HepG2 (cell line): ENCODE data around the gene BSG. TPM values are rescaled to one million over a fixed set of nuclear protein-coding genes. Genes with fewer than 3 reads are reported as not detected.

Experiments
- ATAC-seq: fragments of 200-7000 bp; cut with Tn5 transposase; 3 replicates; pipeline ENCODE4 v1.9.1; 2020; ENCODE audit warnings: mild to moderate bottlenecking, moderate library complexity
- BruUV-seq: library from RNA; stranded (reverse); fragments of 400-500 nt; replicated peaks from 2 replicates; lab custom pipeline; 2021; lab: Mats Ljungman, UMichigan
- CTCF ChIA-PET: fragments of 300-600 bp; formaldehyde crosslinking; extraction: SDS; loops from one replicate; lab custom pipeline; 2021; ENCODE audit warnings: low total read pairs, inconsistent platforms, low intra/inter-chr PET ratio; lab: Yijun Ruan, JAX
- POLR2A ChIA-PET: fragments of 350-600 bp; sonication (Branson Sonifier 250); formaldehyde crosslinking; loops from one replicate; lab custom pipeline; 2020; ENCODE audit warnings: antibody characterized with exemption, inconsistent platforms; lab: Yijun Ruan, JAX
- DNase-seq: peaks from one replicate; pipeline ENCODE4 v3.0.0-alpha.2; 2015; ENCODE audit warnings: low spot score
- FAIRE-seq: peaks from 3 replicates; lab custom pipeline; 2011; peaks lifted over from hg19 to GRCh38; lab: Jason Lieb, UNC
- H2AFZ ChIP-seq: one replicate; pipeline ENCODE4 v1.6.1; 2011; ENCODE audit warnings: low read length, inconsistent platforms
- H3K27ac ChIP-seq: fragments of 300-600 bp; 3 replicates; pipeline ENCODE4 v1.8.0; 2011; ENCODE audit warnings: mixed run types, mild to moderate bottlenecking, mixed read lengths, low read length, inconsistent platforms; ENCODE audit not compliant: insufficient read depth; ENCODE audit errors: extremely low read length
- H3K27me3 ChIP-seq, 2 experiments: fragments of 200-600 bp in 1 of 2; 2 replicates in 1 of 2; 3 replicates in 1 of 2; pipeline versions ENCODE4 v1.6.0 to v1.8.0; 2011; ENCODE audit warnings: low read length in 2 of 2, mild to moderate bottlenecking in 2 of 2, moderate library complexity in 2 of 2, inconsistent platforms in 1 of 2; ENCODE audit not compliant: insufficient read depth in 2 of 2, control insufficient read depth in 1 of 2
- H3K36me3 ChIP-seq, 2 experiments: fragments of 200-600 bp in 1 of 2; replicated peaks in 1 of 2; 2 replicates in 1 of 2; 3 replicates in 1 of 2; pipeline versions ENCODE4 v1.5.1 to v1.8.0; 2011; ENCODE audit warnings: low read length in 2 of 2, inconsistent platforms in 1 of 2; ENCODE audit not compliant: insufficient read depth in 2 of 2, control insufficient read depth in 1 of 2
- H3K4me1 ChIP-seq: 2 replicates; pipeline ENCODE4 v1.5.1; 2012; ENCODE audit warnings: low read length, inconsistent platforms; ENCODE audit not compliant: insufficient read depth
- H3K4me2 ChIP-seq: 2 replicates; pipeline ENCODE4 v1.6.0; 2011; ENCODE audit warnings: low read depth, low read length, inconsistent platforms
- H3K4me3 ChIP-seq, 3 experiments: fragments of 200-600 bp in 1 of 3; sonication (generic), shearing (Covaris generic) in 1 of 3; replicated peaks in 1 of 3; 2 replicates each; pipeline ENCODE4 v1.5.1; 2011 to 2016; ENCODE audit warnings: low read length in 3 of 3, inconsistent platforms in 2 of 3, low read depth in 2 of 3, mild to moderate bottlenecking in 2 of 3, control low read depth in 1 of 3, mixed read lengths in 1 of 3; ENCODE audit not compliant: insufficient read depth in 1 of 3
- H3K79me2 ChIP-seq: one replicate; pipeline ENCODE4 v1.6.1; 2011; ENCODE audit warnings: low read length, inconsistent platforms; ENCODE audit not compliant: insufficient read depth
- H3K9ac ChIP-seq: 2 replicates; pipeline ENCODE4 v1.6.0; 2011; ENCODE audit warnings: mild to moderate bottlenecking, low read depth, low read length, inconsistent platforms; ENCODE audit not compliant: insufficient read depth
- H3K9me3 ChIP-seq: 2 replicates; pipeline ENCODE4 v1.5.1; 2012; ENCODE audit warnings: mild to moderate bottlenecking, low read length
- H4K20me1 ChIP-seq: 2 replicates; pipeline ENCODE4 v1.6.0; 2011; ENCODE audit warnings: inconsistent platforms, mild to moderate bottlenecking, low read length, moderate library complexity; ENCODE audit not compliant: insufficient read depth
- CTCF ChIP-seq: sonication (generic); formaldehyde crosslinking; IDR thresholded peaks from 2 replicates; pipeline ENCODE4 v1.5.0; 2020; ENCODE audit warnings: mild to moderate bottlenecking, missing genetic modification reagents, moderate library complexity
- ELF4 ChIP-seq: sonication (generic); formaldehyde crosslinking; IDR thresholded peaks from 2 replicates; pipeline ENCODE4 v1.5.0; 2020; ENCODE audit warnings: missing genetic modification reagents, mild to moderate bottlenecking, moderate library complexity, borderline replicate concordance
- FOSL2 ChIP-seq: sonication (generic); formaldehyde crosslinking; IDR thresholded peaks from 2 replicates; pipeline ENCODE4 v1.4.0; 2020; ENCODE audit warnings: missing genetic modification reagents
- GATAD2A ChIP-seq: IDR thresholded peaks from 2 replicates; pipeline ENCODE4 v1.6.1; 2016
- HNF4A ChIP-seq: sonication (generic); formaldehyde crosslinking; IDR thresholded peaks from 2 replicates; pipeline ENCODE4 v1.4.0; 2020; ENCODE audit warnings: missing genetic modification reagents
- MAFF ChIP-seq: IDR thresholded peaks from 2 replicates; pipeline ENCODE4 v1.6.1; 2011; ENCODE audit warnings: low read depth, low read length, improper control_type of control experiment
- MTF2 ChIP-seq: sonication (generic); formaldehyde crosslinking; IDR thresholded peaks from 2 replicates; pipeline ENCODE4 v1.5.0; 2020; ENCODE audit warnings: missing genetic modification reagents, borderline replicate concordance
- SP1 ChIP-seq, 2 experiments: fragments of 450-650 bp in 1 of 2; sonication (generic) in 1 of 2; formaldehyde crosslinking in 1 of 2; IDR thresholded peaks; 2 replicates each; pipeline versions ENCODE4 v1.4.0 to v1.6.1; 2016 to 2020; ENCODE audit warnings: missing genetic modification reagents in 1 of 2
- ZNF75D ChIP-seq: sonication (generic); formaldehyde crosslinking; IDR thresholded peaks from 2 replicates; pipeline ENCODE4 v1.8.1; 2023; ENCODE audit warnings: missing genetic modification reagents, mild to moderate bottlenecking, borderline replicate concordance
- ZNF788 ChIP-seq: sonication (generic); formaldehyde crosslinking; IDR thresholded peaks from 2 replicates; pipeline ENCODE4 v1.5.0; 2020; ENCODE audit warnings: mild to moderate bottlenecking, missing genetic modification reagents, borderline replicate concordance
- WGBS: methylation state at CpG from one replicate; pipeline ENCODE4 v1.1.6; 2017; ENCODE audit warnings: low lambda C conversion rate; 5-methylcytosine and 5-hydroxymethylcytosine counted together
- in situ Hi-C: cut with HindIII; loops from 2 replicates; pipeline ENCODE4 v1.10.0; 2017; ENCODE audit warnings: low pct_unique_long_range_greater_than_20kb; ENCODE audit not compliant: extremely low pct_ligation_motif_present
- intact Hi-C: fragments of 100-400 bp; cut with micrococcal nuclease; formaldehyde crosslinking; loops from one replicate; pipeline ENCODE4 v1.10.0; 2022; ENCODE audit not compliant: unreplicated experiment
- polyA plus RNA-seq, 8 experiments: library from polyadenylated mRNA; depleted of rRNA in 3 of 8; stranded (reverse) in 7 of 8; unstranded in 1 of 8; fragments of >200 nt; fragmentation: Illumina TruSeq in 4 of 8; extraction: Trizol in 4 of 8; gene quantifications; 2 replicates each; pipeline versions ENCODE4 v1.2.1 to v1.2.3, GENCODE V29; 2011 to 2016; ENCODE audit warnings: low read depth in 4 of 8, missing spikeins in 1 of 8, mixed read lengths in 1 of 8; ENCODE audit not compliant: insufficient read depth in 1 of 8
- total RNA-seq, 5 experiments: library from RNA; depleted of rRNA; stranded (reverse); fragments of >200 nt; fragmentation: Illumina TruSeq; extraction: Trizol; gene quantifications; 2 replicates each; pipeline ENCODE4 v1.2.3, GENCODE V29; 2016; ENCODE audit warnings: low read depth in 1 of 5
- TF ChIP-seq, protein P1 (sequence below): sonication (generic); formaldehyde crosslinking; IDR thresholded peaks from 2 replicates; pipeline ENCODE4 v1.4.0; 2020; ENCODE audit warnings: mild to moderate bottlenecking, missing genetic modification reagents

The BSG gene
- total and polyA plus RNA-seq, 2 of the 13 experiments (the other 11 are each of a cell fraction or from before 2014, with no cell fraction given), result 309 to 754 TPM

GRCh38 chr19:623974-624373 is 51.6 kb downstream of the BSG start:
- TF ChIP-seq SP1 (IDR thresholded peaks at IDR 0.05) (no peak), SP1 (CRISPR knock-in tag; IDR thresholded peaks at IDR 0.05) (no peak), ZNF75D (CRISPR knock-in tag) (no peak), ELF4 (CRISPR knock-in tag) (no peak), FOSL2 (CRISPR knock-in tag) (0 out of 2 replicates have a peak, but pooled peaks have one; percentile 16), HNF4A (CRISPR knock-in tag) (no peak), ZNF788 (CRISPR knock-in tag) (no peak), CTCF (peak; percentile 26; the same call in 1 of the 2 replicates), MAFF (no peak), MTF2 (no peak), GATAD2A (CRISPR knock-in tag) (no peak)
- TF ChIP-seq, protein P1, sequence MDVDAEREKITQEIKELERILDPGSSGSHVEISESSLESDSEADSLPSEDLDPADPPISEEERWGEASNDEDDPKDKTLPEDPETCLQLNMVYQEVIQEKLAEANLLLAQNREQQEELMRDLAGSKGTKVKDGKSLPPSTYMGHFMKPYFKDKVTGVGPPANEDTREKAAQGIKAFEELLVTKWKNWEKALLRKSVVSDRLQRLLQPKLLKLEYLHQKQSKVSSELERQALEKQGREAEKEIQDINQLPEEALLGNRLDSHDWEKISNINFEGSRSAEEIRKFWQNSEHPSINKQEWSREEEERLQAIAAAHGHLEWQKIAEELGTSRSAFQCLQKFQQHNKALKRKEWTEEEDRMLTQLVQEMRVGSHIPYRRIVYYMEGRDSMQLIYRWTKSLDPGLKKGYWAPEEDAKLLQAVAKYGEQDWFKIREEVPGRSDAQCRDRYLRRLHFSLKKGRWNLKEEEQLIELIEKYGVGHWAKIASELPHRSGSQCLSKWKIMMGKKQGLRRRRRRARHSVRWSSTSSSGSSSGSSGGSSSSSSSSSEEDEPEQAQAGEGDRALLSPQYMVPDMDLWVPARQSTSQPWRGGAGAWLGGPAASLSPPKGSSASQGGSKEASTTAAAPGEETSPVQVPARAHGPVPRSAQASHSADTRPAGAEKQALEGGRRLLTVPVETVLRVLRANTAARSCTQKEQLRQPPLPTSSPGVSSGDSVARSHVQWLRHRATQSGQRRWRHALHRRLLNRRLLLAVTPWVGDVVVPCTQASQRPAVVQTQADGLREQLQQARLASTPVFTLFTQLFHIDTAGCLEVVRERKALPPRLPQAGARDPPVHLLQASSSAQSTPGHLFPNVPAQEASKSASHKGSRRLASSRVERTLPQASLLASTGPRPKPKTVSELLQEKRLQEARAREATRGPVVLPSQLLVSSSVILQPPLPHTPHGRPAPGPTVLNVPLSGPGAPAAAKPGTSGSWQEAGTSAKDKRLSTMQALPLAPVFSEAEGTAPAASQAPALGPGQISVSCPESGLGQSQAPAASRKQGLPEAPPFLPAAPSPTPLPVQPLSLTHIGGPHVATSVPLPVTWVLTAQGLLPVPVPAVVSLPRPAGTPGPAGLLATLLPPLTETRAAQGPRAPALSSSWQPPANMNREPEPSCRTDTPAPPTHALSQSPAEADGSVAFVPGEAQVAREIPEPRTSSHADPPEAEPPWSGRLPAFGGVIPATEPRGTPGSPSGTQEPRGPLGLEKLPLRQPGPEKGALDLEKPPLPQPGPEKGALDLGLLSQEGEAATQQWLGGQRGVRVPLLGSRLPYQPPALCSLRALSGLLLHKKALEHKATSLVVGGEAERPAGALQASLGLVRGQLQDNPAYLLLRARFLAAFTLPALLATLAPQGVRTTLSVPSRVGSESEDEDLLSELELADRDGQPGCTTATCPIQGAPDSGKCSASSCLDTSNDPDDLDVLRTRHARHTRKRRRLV (CRISPR knock-in tag), result no peak
- TF ChIP-seq, all 625 proteins: peak for 2
- no TSS peak for BruUV-seq
- CTCF ChIA-PET, result no interaction called here
- H3K4me2 ChIP-seq, result no peak overlapping the region
- no peak overlapping the region for H2AFZ ChIP-seq
- H3K4me1 ChIP-seq, result 0 out of 2 replicates have a peak, but pooled peaks cover 5% of the 10 kb centered on the region
- POLR2A ChIA-PET, result no interaction called here
- H3K36me3 ChIP-seq, result peaks cover 6 to 34% of the 10 kb centered on the region in 2 experiments
- H3K27ac ChIP-seq, result no peak overlapping the region
- H3K27me3 ChIP-seq, result no peaks in the 10 kb centered on the region
- DNase-seq, result no peak
- no peaks in the 10 kb centered on the region for H4K20me1 ChIP-seq
- H3K79me2 ChIP-seq, result peaks cover 7% of the 10 kb centered on the region
- FAIRE-seq, result no peak
- no peak overlapping the region for H3K4me3 ChIP-seq
- no peak for ATAC-seq
- in situ Hi-C loops, result no loop called here
- no peaks in the 10 kb centered on the region for H3K9me3 ChIP-seq
- H3K9ac ChIP-seq, result no peak overlapping the region
- intact Hi-C loops, result no loop called here
- WGBS, result 97% methylated on average over 20 of the region's 24 CpGs
